ENCODE data around the gene RNF113B.

Gene RNF113B

DNA sequence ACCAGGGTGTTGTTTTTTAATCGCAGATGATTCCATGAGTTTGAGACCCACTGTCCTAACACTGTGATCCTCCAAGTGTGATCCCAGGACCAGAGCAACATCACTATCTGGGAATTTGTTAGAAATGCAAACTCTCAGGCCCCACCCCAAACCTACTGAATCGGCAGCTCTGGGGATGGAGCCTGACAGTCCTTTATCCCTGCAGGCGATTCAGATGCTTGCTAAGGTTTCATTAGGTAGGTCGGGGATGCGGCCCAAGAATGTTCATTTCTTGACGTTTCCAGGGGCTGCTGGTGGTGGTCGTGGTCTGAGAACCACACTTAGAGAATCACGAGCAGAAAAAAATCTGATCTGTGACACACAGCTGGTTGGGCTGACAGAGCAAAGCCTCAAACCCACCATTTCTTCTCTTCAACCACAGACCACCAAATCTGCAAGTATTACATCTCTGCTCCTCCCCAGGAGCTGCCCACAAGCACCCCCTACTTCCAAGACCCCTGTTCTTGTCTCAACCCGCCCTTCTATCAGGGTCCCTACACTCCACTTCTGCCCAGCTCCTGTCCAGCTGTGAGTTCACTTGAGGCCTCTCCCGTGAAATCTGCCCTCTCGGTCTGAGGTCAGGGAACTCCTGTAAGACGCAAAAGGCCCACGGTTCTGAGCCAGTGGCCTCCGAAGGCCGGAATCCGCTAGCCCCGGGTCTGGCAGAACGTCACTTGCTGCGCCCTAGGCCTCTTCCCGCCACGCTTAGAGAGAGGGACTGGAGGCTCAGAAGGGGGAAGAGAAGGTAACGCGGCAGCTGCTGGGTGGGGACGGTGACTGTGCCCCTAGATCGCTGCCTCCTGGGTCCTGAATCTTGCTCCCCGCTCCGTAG is 35.3 kb downstream of the RNF113B start:
- CTCF ChIA-PET, result no interaction called here

GRCh38 chr13:98141091-98141490 is 36.0 kb downstream of the RNF113B start:
- ChIA-PET POLR2A (no interaction called here), CTCF (interaction anchor here (0.7 kb wide), 1 partner anchor 14 kb away, joined by 3 read pairs; no protein-coding TSS in a partner anchor)
- DNase-seq (ENCODE audit: extremely low spot score), result no peak
- TF ChIP-seq CTCF (IDR thresholded peaks at IDR 0.05; ENCODE audit: control extremely low read depth, extremely low read depth, low read depth, missing control alignments), result no peak

More for the DNA sequence above, 35.3 kb downstream of the RNF113B start:
- TF ChIP-seq CTCF (IDR thresholded peaks at IDR 0.05; ENCODE audit: control extremely low read depth, extremely low read depth, low read depth, missing control alignments), result no peak
- POLR2A ChIA-PET, result no interaction called here
- peak; percentile 18 for DNase-seq (ENCODE audit: extremely low spot score)

- DNase-seq (ENCODE audit: extremely low spot score), result no peak
- ChIA-PET POLR2A (no interaction called here), CTCF (no interaction called here)
- TF ChIP-seq CTCF (IDR thresholded peaks at IDR 0.05; ENCODE audit: control extremely low read depth, extremely low read depth, low read depth, missing control alignments), result no peak
These were observed 42.2 kb downstream of the RNF113B start for GRCh38 chr13:98134901-98135300.

GRCh38 chr13:98133946-98134345 is 43.1 kb downstream of the RNF113B start:
- CTCF ChIA-PET, result interaction anchor here (0.8 kb wide), 1 partner anchor 21 kb away, joined by 3 read pairs; no protein-coding TSS in a partner anchor
- no peak for TF ChIP-seq CTCF (IDR thresholded peaks at IDR 0.05; ENCODE audit: control extremely low read depth, extremely low read depth, low read depth, missing control alignments)
- DNase-seq (ENCODE audit: extremely low spot score), result peak; percentile 53
- POLR2A ChIA-PET, result no interaction called here

DNA sequence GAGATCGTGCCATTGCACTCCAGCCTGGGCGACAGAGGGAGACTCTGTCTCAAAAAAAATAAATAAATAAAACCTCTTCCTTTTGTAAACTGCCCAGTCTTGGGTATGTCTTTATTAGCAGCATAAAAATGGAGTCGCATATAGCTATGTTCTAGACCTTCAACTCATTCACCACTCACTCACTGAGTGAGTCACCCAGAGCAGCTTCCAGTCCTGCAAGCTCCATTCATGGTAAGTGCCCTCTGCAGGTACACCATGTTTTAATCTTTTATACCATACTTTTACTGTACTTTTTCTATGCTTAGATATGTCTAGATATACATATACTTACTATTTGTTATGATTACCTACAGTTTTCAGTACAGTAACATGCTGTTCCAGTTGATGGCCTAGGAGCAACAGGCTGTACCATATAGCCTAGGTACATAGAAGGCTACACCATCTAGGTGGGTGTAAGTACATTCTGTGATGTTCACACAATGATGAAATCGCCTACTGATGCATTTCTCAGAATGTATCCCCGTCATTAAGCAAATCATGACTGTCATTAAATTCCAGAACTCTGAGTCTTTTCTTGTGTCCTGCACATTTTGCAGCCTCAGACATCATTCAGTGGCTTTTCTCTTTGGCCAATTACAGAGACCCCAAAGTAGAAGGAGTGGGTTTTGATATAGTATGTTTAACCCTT is 47.9 kb downstream of the RNF113B start:
- ChIA-PET CTCF (no interaction called here), POLR2A (no interaction called here)
- TF ChIP-seq CTCF (IDR thresholded peaks at IDR 0.05; ENCODE audit: control extremely low read depth, extremely low read depth, low read depth, missing control alignments), result no peak
- DNase-seq (ENCODE audit: extremely low spot score), result no peak
